NCI-H2171 treated with DMSO at 0.1 percent for 48 hours (cell line): Measurements from ENCODE around the gene IQGAP2.

Experiments used
- DNase-seq: peaks from one replicate; lab custom pipeline; 2025; lab: John Stamatoyannopoulos, UW

The IQGAP2 gene

DNA sequence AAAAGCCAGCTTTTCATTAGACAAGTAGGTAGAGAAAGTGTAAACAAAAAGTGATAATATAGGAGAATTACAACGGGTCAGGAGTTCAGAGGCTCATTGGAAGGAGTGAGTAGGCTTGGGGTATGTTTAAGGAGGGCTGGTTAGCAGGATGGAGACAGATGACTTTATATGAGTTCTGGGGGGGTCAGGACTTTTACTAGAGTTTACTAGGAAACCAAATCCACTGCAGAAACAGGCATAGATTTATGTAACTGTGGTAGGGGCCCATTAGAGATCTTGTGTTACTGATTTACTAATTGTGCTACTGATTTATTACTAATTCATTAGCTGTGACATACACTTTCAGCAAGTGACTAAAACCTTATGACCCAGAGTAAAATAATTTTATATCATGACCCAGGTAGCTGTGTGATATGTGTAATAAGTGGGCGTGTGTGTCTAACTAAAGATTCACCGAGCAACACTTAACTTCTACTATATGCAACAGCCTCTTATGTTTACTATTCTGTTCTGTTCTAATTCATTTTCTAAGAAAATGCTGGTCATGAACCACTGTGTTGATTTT is 73.5 kb downstream of the IQGAP2 start:
- DNase-seq: no peak

DNA sequence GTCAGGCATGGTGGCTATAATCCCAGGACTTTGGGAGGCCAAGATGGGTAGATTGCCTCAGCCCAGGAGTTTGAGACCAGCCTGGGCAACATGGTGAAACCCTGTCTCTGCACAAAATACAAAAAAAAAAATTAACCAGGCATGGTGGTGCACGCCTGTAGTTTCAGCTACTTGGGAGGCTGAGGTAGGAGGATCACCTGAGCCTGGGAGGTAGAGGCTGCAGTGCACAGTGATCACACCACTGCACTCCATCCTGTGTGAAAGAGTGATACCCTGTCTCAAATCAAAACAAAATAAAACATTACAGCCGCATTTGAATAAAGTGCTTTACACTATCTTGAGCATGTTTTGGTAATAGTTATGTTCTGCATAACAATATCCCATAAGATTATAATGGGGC is 74.0 kb downstream of the IQGAP2 start:
- no peak for DNase-seq

DNA sequence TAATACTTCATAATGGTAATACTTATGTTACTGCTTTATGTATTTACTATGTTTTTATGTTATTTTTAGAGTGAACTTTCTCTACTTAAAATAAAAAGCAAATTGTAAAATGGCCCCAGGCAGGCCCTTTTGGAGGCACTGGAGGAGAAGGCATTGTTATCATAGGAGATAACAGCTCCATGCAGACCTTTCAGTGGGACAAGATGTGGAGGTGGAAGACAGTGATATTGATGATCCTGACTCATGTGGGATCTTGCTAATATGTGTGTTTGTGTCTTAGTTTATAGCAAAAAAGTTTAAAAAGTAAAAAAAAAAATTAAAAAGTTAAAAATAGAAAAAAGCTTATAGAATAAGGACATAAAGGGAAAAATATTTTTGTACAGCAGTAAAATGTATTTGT is 74.5 kb downstream of the IQGAP2 start:
- DNase-seq: no peak

DNA sequence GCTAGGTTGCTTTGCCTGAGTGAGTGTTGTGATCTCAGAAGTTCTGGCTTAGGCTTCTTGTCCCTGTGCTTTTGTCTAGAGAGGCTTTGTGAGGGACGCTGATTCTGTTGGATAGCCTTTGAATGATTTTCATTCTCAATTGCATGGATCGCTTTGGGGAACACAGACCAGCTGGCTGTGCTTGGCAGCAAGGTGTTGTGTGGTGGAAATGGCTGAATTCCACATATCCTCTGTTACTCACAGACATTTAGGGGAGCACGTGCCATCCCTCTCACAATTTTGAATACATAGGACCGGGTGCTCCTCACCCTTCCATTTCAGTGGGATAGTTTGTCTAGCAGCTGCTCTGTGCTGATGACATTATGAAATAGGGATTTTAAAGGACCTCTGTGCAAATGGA is 76.2 kb downstream of the IQGAP2 start:
- no peak for DNase-seq

DNA sequence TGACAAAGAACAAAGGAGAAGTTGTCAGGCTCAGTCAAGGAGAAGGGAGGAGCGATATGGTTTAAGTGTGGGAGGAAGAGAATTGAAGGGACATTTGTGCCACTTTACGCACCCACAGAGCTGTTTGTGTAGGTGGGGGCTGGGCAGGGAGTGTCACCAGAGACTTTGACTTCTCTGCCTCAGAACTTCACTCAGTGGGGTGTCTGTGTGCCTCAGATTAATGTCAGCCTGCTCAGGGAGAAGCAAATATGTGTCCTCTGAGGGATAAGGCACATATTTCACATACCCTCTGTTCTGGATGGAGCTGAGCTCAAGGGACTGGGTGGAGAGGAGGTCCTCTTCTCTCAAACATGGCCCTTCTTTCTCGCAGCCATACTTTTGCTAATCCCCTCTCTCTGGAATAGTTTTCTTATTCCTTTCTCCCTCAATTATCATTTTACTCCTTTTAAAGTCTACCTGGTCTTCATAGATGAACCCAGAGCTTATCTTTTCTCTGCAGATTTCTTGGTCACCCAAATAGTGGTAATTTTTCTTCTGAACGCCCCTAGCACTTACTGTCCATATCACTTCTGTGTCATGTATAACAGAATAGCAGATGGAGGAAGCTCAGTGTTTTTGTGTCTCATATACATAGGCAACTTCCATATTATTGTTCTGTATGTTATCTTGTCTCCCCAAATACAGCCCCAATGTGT is 77.0 kb downstream of the IQGAP2 start:
- no peak for DNase-seq

- no peak for DNase-seq
Measured at GRCh38 chr5:76482984-76483383, 79.9 kb downstream of the IQGAP2 start.

DNA sequence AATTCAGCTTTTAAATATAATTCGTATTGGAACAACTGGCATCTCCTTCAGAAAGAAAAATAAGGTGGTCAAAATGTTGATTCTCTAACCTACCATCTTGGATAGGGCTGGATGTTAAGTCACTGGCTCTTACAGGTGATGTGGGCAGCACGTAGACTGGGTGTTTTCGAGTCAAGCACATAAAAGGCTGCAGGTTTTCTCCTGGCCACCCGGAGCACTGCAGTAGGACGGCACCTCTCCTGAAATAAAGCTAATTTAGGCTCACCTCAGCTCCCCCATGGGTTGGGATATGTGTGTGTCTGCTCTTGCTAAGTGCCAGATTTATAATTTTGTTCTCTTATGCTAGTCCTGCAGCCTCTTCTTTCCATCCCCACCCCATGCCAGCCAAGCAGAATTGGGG is 80.3 kb downstream of the IQGAP2 start:
- no peak for DNase-seq

- no peak for DNase-seq
Measured at GRCh38 chr5:76483881-76484280, 80.8 kb downstream of the IQGAP2 start.

- DNase-seq: no peak
Measured at GRCh38 chr5:76485511-76485910, 82.4 kb downstream of the IQGAP2 start.

- no peak for DNase-seq
Measured at GRCh38 chr5:76487386-76487785, 84.3 kb downstream of the IQGAP2 start.

GRCh38 chr5:76487821-76488220 is 84.7 kb downstream of the IQGAP2 start:
- DNase-seq: no peak

DNA sequence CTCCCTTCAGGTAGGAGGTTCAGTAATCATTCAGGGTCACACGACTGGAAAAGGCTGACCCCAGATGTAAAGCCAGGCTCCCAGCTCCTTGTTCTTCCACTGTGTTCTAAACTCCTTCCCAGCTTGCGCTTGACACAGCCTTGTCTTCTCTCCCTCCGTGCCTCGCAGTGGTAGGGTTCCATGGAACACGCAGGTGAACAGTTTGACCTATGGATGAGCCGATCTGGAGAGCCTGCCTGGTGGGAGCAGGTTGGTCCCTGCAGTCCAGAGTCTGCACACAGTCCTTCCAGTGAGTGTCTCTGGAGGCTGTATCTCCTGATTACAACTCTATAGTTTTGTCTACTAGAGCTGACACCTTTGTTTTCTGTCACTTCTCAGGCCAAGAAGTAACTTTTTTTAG is 85.9 kb downstream of the IQGAP2 start:
- DNase-seq: no peak

GRCh38 chr5:76489877-76490688 is 87.0 kb downstream of the IQGAP2 start:
- DNase-seq: no peak

- no peak for DNase-seq
Measured at GRCh38 chr5:76490960-76491359, 87.9 kb downstream of the IQGAP2 start.

- no peak for DNase-seq
Measured at GRCh38 chr5:76492819-76493189, 89.7 kb downstream of the IQGAP2 start.

GRCh38 chr5:76493190-76493837 is 90.2 kb downstream of the IQGAP2 start:
- no peak for DNase-seq

GRCh38 chr5:76494201-76494600 is 91.1 kb downstream of the IQGAP2 start:
- DNase-seq: no peak

DNA sequence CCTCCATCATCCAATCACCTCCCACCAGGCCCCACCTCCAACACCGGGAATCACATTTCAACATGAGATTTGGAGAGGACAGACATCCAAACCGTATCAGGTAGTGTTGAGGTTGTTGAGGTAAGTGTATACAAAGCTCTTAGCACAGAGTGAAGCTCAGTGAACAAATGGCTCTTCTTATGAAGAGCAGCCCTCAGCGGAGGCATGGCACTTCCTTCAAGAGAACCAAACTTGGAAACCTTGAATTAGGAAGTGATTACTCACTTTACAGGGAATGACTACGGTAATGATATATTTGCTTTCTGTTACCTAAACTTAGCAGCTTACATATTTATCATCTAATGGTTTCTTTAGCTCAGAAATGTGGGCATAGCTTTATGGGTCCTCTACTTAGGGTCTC is 92.8 kb downstream of the IQGAP2 start:
- DNase-seq: no peak

GRCh38 chr5:76497065-76497460 is 94.0 kb downstream of the IQGAP2 start:
- DNase-seq: no peak

- no peak for DNase-seq
Measured at GRCh38 chr5:76497986-76498717, 95.1 kb downstream of the IQGAP2 start.

- no peak for DNase-seq
Measured at GRCh38 chr5:76499507-76500161, 96.5 kb downstream of the IQGAP2 start.
